GM19455 (cell line): ENCODE measurements around the gene TMED10.
A peak's percentile ranks its signal among the peaks of the same experiment; 100 is the strongest.

Experiments used
- ATAC-seq: cut with Tn5 transposase; IDR thresholded peaks from one replicate; pipeline ENCODE4 v1.9.1; 2021; ENCODE audit not compliant: unreplicated experiment

The TMED10 gene

DNA sequence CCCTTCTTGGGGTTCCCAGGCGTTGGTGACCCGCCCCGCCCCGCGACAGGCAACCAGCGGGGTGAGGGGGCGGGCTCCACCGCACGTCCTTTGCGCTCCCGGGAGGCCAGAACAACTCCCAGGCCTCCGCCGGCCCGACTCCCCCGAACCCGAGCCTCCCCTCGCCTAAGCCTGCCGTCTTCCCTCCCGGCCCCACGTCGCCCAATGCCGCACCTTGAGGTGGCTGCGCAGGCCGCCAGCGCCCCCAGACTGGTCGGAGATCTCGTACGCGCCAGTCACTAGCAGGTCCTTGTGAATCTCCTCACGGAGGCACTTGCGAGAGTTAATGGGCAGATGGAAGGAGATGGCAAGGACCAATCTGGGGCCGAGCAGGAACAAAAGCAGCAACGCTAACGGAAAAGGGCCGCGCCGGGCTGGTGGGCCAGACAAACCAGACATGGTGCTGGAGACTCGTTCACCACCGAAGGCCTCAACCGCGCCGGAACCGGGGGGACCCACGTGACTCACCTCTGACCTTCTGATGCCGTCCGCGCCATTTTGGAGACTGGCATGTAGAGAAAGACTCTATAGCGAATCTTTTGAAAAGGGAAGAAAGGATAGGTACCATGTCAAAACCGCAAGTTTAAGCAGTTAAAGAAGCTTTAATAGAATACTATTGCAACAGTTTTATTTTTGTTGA lies at the start of gene TMED10:
Gene TMED10 (minus strand): TSS at position 471 of the 679 bp plus-strand sequence. CDS start 33 bp downstream, at position 438.
- peak; percentile 70 for ATAC-seq

DNA sequence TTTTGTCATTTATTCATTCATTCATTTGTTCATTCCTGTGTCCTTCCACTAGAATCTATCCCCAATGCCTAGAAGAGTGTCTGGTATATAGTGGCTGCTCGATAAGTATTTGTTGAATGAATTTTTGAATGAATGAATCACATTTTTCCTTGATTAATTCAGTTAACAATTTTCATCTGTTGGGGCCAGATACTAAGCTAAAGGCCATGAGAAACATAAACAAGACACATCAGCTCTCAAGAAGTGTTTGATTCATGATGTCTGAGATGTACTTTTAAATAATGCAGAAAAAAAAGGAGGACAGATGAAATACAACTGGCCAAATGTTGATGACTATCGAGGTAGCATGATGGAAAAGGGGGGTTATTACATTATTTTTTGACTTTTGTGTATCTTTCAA lies 48.1 kb upstream of the TMED10 start:
- ATAC-seq, result no peak

DNA sequence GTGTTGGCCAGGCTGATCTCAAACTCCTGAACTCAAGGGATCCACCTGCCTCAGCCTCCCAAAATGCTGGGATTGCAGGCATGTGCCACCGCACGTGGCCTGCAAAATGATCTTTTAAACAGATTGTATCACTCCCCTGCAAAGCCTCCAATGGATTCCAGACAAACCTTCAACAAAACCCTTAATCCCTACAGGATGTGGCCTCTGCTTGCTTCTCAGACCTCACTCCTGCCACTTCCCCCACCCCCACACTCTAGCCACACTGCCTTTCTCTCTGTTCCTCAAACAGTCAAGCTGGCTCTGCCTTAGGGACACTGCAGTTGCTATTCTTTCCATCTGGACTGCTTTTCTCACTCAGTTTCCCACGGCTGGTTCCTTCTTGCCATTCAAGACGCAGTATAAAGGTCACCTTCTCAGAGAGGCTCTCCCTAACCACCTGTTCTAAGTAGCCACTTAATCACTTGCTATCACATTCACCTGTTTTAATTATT lies 47.3 kb upstream of the TMED10 start:
- no peak for ATAC-seq

DNA sequence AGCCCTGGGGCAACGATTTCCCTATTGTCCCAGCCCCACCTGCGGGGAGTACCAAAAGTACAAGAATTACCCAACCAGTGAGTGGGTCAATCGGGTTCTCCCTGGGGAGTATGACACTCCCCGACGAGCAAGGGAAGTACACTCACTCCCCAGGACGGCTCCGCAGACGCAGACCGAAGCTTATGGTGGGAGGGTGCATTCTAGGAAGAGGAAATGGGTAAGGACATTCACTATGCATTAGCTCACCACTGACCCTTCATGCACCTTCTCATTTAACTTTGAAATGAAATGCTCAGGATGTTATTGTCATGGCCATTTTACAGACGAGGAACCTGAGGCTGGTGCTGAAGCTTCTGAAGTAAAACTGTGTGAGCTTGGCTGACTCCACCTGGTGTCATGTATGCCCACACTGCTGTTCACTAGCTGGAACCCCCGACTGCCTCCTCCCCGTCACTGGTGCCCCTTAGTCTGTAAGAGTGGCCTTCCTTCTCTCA lies 45.8 kb upstream of the TMED10 start:
- ATAC-seq, result no peak

DNA sequence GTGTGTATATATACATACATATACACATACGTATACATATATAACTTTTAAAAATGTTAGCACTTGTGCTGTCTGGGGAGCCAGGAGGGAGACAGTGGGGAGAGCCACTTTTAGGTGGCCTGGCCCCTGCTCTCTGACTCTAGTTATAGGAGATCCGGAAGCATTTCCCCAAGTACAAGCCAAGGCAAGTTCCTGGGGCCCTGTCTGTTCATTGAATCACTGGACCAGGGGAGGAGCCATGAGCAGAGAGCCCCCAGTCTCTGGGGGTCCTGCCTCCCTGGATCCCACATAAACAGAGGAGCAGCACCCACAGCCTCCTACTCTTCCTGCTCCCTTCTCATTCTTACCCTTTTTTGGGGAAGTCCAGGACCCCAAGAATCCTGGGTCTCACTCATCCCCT lies 45.4 kb upstream of the TMED10 start:
- no peak for ATAC-seq

DNA sequence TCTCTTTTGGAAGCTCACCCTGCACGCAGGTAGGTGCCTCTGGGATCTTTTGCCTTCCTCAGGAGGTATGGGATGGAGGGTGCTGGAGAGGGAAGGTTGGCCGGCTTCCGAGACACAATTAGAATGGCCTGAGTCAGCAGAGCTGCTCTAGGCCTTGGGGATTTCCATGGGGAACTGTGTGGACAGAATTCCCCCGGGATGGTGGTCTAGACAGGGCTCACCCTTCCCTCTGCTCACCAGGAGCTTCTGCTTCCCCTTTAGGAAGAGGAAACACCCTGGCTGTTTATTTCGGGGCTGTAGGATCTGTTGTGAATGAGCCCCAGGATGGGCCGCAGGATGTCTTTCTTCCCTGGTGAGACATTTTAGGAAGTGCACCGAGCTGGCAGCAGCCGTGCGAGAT lies 43.7 kb upstream of the TMED10 start:
- no peak for ATAC-seq

DNA sequence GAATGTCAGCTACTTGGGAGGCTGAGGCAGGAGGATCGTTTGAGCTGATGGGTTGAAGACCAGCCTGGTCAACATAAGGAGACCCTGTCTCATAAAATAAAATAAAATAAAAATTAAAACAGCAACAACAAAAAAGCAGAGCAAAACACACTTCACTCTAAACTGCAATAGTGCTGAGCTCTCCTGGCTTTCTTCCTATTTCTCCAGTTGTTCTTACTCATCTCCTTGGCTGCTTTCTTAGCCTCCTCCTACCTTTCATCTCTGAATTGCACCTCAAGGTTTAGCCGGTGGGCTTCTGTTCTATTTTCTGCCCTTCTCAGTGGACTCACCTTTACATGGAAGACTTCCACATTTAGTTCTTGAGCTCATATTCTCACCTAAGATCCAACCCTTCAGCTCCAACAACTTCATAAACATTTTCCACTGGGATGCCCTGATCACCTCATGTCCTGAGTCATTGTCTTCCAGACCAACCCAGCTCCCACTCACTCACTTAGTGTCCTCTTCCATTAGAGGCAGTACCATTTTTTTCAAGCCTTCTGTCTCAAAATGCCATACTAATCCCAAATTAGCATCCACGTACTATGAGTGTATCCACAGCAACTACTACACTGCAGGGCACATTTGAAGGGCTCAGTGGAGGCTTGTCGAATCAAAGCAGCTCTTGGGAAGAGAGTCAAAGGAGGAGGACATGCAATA lies 41.2 kb upstream of the TMED10 start:
- ATAC-seq, result no peak

DNA sequence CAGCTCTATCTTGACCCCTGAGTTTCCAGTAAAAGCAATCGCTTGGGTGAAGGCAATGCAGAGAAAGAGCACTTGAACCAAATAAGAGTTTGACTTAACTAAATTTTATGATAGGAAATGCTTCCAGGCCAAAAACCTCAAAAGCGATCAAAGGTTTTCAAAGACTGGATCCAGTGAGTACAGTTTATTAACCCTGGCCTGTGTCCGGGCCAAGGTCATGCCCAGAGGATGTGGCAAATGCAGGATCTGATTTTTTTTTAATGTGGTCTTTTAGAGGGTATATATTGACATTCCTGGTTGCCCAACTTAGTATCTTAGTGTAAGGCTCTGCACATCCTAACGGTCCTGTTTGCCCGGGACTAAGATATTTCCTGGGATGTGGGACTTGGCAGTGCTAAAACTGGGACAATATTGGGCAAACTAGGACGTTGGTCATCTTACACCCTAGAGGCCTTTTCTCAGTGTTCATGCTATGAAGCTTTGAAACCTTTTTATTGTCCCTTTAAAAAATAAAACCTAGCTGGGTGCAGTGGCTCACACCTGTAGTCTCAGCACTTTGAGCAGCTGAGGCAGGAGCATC lies 40.1 kb upstream of the TMED10 start:
- no peak for ATAC-seq

DNA sequence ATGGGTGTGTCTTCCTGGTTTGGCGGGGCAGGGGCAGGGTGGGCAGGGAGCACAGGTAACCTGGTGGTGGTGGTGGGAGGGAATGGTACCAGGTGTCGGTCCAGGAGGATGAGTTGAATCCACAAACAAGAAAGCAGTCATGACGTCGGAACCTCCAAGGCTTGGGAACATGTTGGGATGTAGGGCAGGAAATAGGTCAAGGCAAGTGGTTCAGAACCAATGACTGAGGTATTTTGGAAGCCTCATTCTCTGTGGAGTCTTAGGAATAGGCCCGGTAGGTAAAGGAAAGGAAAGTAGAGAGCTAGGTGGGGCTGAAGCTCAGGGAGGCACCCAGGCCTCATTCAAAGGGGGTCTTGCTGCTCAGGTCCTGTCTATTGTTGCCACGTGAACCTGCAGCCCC lies 39.1 kb upstream of the TMED10 start:
- ATAC-seq, result no peak

DNA sequence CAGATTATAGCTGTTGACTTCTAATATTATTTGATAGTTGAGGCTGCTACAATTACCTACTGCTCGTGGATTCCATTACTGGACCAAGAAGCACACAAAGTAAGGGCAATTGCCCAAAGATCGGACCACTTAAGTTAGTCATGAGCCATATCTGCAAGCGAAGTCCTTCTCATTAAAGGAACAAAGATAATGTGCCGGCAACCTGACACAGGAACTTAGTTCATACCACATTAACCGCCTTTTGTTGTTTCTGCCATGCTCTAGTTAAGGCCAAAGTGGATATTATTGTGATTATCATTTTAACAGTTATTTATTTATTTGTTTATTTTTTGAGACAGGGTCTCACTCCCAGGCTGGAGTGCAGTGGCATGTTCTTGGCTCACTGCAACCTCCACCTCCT lies 38.1 kb upstream of the TMED10 start:
- no peak for ATAC-seq

DNA sequence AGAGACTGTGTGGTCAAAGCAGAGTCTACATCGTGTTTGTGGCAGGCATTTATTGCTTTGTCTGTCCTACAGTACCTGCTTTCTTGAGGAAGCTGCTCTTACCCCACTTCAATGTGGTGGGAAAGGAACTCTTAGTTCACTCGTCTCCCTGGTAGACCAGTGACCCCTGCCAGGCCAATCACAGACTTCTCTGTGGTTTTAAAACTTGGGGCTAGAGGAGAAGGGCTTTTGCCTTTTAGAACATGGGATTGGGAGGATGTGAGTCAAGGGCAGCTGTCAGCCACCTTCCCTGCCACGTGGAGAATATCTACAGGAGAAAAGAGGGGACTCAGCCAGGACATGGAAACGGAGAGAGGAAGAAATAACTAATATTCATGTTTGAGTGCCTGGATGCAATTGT lies 36.8 kb upstream of the TMED10 start:
- ATAC-seq, result no peak

DNA sequence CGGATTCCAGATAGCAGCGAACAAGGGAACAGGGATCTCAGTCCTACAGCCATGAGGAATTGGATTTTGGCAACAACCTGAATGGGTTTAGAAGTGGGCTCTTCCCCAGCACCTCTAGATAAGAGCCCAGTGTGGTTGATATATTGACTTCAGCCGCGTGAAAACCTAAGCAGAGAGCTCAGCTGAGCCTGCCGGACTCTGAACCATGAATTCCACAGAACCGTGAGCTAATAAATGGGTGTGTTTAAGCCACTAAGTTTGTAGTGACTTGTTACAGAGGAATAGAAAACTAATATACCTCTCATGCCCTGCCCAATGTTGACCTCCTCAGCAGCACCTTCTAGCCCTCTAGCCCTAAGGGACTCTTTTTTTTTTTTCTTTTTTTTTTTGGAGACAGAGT lies 32.4 kb upstream of the TMED10 start:
- ATAC-seq, result no peak

DNA sequence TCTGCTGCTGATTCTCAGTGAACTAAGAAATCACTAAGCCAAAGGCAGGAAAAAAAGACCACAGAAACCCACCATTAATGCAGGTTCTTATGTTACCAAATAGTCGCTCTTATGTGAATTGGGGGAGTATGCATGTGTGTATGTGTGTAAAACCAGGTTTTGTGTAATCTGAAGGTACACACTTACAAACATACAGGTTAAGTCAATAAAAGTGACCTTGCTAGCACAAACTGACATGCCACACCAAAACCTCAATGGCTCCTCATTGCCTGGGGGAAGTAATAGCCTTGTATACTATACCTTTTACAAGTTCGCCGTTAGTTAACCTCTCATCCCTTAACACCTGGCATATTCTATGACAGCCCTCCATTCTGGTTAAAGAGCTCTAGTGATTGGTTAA lies 29.8 kb upstream of the TMED10 start:
- ATAC-seq, result no peak

DNA sequence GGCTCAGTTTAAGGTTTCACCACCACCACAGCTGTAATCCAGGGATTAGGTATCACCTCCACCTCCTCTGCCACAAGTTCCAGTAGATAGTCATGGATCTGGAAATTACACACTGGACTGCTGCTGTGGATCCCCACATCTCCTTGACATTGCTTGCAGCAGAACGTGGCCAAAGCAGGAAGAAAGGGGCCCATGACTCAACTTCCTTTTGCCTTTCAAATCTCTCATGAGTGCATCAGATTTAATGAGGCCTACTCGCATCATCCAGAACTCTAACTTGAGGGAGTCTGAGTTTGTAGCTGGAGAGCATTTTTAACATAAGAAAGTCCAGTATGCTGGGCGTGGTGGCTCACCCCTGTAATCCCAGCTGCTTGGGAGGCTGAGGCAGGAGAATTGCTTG lies 29.2 kb upstream of the TMED10 start:
- ATAC-seq, result no peak

DNA sequence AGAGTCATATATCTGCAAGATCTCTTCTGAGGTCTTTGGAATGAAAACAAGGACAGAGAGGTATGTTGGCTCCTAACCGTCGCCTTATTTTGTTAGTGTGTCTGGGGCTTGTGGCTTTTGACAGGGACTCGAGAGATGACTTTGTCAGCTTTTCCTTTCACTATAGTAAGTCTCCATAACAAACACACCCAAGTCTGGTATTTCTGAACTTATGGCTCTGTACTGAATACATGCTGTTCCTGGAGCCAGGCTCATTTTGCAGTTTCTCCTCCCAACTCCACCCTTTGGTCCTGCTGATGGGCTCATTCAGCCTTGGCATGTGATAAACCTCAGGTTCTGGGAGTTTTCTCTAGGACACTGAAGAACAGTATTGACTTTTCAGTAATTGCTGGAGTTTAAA lies 27.7 kb upstream of the TMED10 start:
- no peak for ATAC-seq

DNA sequence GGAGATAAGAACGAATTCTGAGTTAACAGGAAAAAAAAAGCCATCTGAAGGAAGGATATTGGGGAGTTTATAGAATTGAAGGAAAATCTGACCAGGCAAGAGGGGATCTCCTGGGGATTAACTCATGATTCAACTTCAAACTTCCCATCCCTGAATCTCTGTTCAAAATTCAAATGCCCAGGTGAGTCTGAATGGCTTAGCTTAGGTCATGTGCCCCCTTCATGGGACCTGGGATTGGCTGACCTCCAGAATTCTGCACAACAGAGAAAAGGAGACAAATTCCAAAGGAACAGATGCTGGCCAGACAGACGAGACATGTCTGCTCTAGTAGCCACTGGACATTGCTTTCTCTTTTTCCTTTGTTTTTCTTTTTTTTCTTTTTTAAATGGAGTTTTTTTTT lies 26.2 kb upstream of the TMED10 start:
- ATAC-seq, result no peak

DNA sequence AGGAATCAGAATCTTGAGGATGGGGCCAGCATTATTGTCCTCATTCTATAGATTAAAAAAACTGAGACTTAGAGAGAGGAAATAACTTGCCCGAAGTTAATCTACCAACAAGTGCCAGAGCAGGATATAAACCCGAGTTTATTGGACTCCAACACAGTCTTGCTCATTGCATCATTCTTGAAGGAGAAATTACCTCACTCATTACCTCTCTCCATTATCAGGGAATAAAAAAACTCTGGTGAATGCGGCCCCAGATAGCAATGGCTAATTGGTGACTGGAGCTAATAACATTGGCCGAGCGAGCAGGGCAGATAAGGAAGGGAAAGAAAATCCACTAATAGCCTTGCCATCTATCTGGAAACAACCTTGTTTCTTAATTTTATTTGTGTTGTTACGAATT lies 24.7 kb upstream of the TMED10 start:
- ATAC-seq, result no peak

DNA sequence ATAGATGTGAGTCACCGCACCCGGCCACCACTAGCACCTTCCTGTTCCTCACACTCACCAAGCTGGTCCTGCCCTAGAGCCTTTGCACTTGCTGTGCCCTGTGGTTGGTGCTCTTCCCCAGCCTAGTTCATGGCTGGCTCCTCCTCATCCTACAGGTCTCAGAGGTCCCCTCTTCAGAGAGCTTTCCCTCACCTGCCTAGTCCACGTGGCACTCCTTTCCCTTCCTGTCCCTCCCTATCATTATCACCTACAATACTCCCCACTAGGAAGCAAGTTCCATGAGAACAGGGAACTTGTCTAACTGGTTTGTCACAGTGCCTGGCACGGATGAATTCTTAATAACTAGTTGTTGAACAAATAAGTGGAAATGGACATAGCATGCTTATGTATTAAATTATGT lies 24.0 kb upstream of the TMED10 start:
- no peak for ATAC-seq

DNA sequence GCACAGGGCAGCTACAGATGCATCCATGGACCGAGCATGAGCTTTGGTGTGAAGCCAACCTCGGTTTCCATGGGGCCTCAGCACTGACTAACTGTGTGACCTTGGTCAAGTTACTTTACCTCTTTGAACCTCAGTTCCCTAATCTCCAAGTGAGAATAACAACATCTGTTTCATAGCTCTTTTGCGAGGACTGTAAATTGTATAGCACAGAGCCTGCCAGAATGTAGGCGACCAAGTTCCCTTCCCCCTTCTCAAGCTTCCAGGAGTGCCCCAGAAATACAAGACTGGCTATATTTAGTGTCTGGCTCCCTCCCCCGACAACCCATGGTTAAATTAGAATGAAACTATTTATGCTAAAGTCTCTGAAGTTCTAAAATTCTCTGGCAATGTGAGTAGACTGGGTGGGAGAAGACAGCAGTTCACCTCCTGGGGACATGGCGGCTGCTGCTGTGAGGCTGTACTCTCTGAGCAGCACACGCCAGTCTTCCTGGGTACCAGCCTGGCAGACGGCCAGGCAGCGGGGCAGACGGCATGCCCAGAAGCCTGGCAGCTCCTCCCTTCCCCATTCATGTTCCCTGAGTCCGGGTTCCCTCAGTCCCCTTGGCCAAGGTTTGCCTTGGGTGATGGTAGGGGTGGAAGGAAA lies 22.0 kb upstream of the TMED10 start:
- ATAC-seq, result no peak

DNA sequence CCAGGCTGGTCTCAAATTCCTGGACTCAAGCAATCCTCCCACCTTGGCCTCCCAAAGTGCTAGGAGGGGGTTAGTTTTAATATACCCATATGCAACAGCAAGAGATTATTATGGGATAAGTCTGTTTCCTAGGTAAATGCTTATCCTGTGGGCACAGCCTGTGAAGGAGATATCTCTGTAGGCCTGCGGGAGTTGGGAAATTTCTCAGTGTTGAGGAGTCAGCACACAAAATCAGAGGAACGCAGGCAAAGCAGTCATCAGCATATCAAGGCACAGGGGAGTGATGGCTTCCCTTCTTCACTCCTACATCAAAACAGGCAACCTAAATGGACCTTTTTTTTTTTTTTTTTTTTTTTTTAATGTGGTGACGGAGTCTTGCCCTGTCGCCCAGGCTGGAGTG lies 20.9 kb upstream of the TMED10 start:
- ATAC-seq, result no peak

DNA sequence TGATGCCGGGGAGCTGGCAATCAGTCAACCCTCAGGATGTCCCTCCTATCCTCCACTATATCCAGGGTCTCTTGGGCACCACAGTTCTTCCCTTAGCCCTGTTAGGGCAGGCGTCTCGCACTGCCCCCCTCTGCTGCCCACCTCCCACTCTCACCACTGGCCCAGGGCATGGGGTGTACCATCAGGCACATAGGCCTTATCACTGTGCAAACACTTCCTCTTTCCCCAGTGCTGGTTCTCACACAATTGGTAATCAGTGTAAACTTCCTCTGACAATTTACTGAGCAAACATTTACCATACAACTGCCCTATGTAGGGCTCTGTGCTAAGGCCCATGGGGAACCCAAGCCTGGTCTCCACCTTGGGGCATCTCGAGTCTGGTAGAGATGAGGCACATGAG lies 20.1 kb upstream of the TMED10 start:
- no peak for ATAC-seq

DNA sequence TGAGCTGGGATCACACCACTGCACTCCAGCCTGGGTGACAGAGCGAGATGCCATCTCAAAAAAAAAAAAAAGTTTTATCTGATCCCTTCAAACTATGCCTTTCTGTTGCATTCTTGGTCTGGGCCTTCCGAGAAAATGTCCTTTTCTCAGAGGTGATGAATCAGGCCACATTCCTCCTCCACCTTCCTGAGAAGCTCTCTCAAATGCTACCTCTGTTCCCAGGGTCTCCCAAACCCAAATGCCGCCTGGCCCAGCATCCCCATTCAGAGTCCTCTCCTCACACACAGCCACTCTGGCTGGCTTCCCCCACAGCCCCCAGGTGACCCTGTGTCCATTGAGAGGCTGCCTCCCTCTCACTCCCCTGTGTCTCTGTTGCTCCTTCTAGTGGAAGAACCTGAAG lies 19.7 kb upstream of the TMED10 start:
- ATAC-seq, result no peak
